ENCODE data around the gene DAB1. TPM values are rescaled to one million over a fixed set of nuclear protein-coding genes. Genes with fewer than 3 reads are reported as not detected.

Gene DAB1
- total RNA-seq, 2 experiments from 2014 or later = 0.52 to 0.61 TPM

- H3K4me1 ChIP-seq (ENCODE audit: insufficient read depth, low read length) = no peaks in the 10 kb centered on the region
- Mint-ChIP-seq H3K9me3 (no peaks in the 10 kb centered on the region), H3K27ac (no peak overlapping the region), H3K4me3 (no peak overlapping the region), H3K27me3 (peaks cover 8% of the 10 kb centered on the region), H3K36me3 (ENCODE audit: low read depth) (no peaks in the 10 kb centered on the region), H3K4me1 (ENCODE audit: low read depth) (no peaks in the 10 kb centered on the region)
- no peak for TF ChIP-seq CTCF (IDR thresholded peaks at IDR 0.05)
- H3K4me3 ChIP-seq (ENCODE audit: low read length) = no peak overlapping the region
- no peak overlapping the region for H3K27ac ChIP-seq (ENCODE audit: low read depth in 1 of 2, low read length in 2 of 2)
- ChIA-PET POLR2A (no interaction called here), CTCF (no interaction called here)
- H3K27me3 ChIP-seq (ENCODE audit: control insufficient read depth in 1 of 2, insufficient read depth in 2 of 2, low read length in 2 of 2) = peaks cover 0 to 6% of the 10 kb centered on the region in 2 experiments
- no peaks in the 10 kb centered on the region for H3K9me3 ChIP-seq (ENCODE audit: control insufficient read depth in 1 of 2, insufficient read depth in 1 of 2, low read length in 2 of 2)
- no peaks in the 10 kb centered on the region for H3K36me3 ChIP-seq (ENCODE audit: insufficient read depth, low read length)
- DNase-seq = no peak
- ATAC-seq (ENCODE audit: poor library complexity) = no peak
- intact Hi-C loops (cut with DNase I, micrococcal nuclease) = no loop called here
Observed at GRCh38 chr1:57470036-57470435, 46.2 kb upstream of the DAB1 start.

GRCh38 chr1:57468641-57469523 is 45.0 kb upstream of the DAB1 start:
- Mint-ChIP-seq H3K4me3 (no peak overlapping the region), H3K27ac (no peak overlapping the region), H3K4me1 (ENCODE audit: low read depth) (no peaks in the 10 kb centered on the region), H3K9me3 (no peaks in the 10 kb centered on the region), H3K27me3 (peaks cover 12% of the 10 kb centered on the region), H3K36me3 (ENCODE audit: low read depth) (no peaks in the 10 kb centered on the region)
- ChIA-PET POLR2A (no interaction called here), CTCF (no interaction called here)
- Histone ChIP-seq H3K27ac (ENCODE audit: low read depth in 1 of 2, low read length in 2 of 2) (no peak overlapping the region), H3K36me3 (ENCODE audit: insufficient read depth, low read length) (no peaks in the 10 kb centered on the region), H3K4me1 (ENCODE audit: insufficient read depth, low read length) (no peaks in the 10 kb centered on the region), H3K27me3 (ENCODE audit: control insufficient read depth in 1 of 2, insufficient read depth in 2 of 2, low read length in 2 of 2) (peaks cover 0 to 6% of the 10 kb centered on the region in 2 experiments), H3K9me3 (ENCODE audit: control insufficient read depth in 1 of 2, insufficient read depth in 1 of 2, low read length in 2 of 2) (no peaks in the 10 kb centered on the region), H3K4me3 (ENCODE audit: low read length) (no peak overlapping the region)
- ATAC-seq (ENCODE audit: poor library complexity) = no peak
- TF ChIP-seq CTCF (IDR thresholded peaks at IDR 0.05) = no peak
- DNase-seq = no peak
- intact Hi-C loops (cut with DNase I, micrococcal nuclease) = no loop called here

- no peaks in the 10 kb centered on the region for H3K4me1 Mint-ChIP-seq (ENCODE audit: low read depth)
- ChIA-PET POLR2A (no interaction called here), CTCF (no interaction called here)
- no peak overlapping the region for H3K4me3 ChIP-seq (ENCODE audit: low read length)
- H3K27ac ChIP-seq (ENCODE audit: low read depth in 1 of 2, low read length in 2 of 2) = no peak overlapping the region
- DNase-seq (no peak), ATAC-seq (ENCODE audit: poor library complexity) (no peak)
- no peak overlapping the region for H3K27ac Mint-ChIP-seq
- intact Hi-C loops (cut with DNase I, micrococcal nuclease) = no loop called here
- H3K4me3 Mint-ChIP-seq = no peak overlapping the region
- no peaks in the 10 kb centered on the region for H3K9me3 Mint-ChIP-seq
- H3K27me3 ChIP-seq (ENCODE audit: control insufficient read depth in 1 of 2, insufficient read depth in 2 of 2, low read length in 2 of 2) = peaks cover 0 to 6% of the 10 kb centered on the region in 2 experiments
- H3K36me3 Mint-ChIP-seq (ENCODE audit: low read depth) = no peaks in the 10 kb centered on the region
- H3K4me1 ChIP-seq (ENCODE audit: insufficient read depth, low read length) = no peaks in the 10 kb centered on the region
- H3K9me3 ChIP-seq (ENCODE audit: control insufficient read depth in 1 of 2, insufficient read depth in 1 of 2, low read length in 2 of 2) = no peaks in the 10 kb centered on the region
- TF ChIP-seq CTCF (IDR thresholded peaks at IDR 0.05) = no peak
- no peaks in the 10 kb centered on the region for H3K36me3 ChIP-seq (ENCODE audit: insufficient read depth, low read length)
- peaks cover 6% of the 10 kb centered on the region for H3K27me3 Mint-ChIP-seq
Observed at GRCh38 chr1:57467830-57468229, 44.0 kb upstream of the DAB1 start.

Data from CD4-positive, alpha-beta T cell (primary cell).